Psoas muscle (tissue), 8 donors: Measurements from ENCODE around the gene OR4S2. TPM values are rescaled to one million over a fixed set of nuclear protein-coding genes. Genes with fewer than 3 reads are reported as not detected.

ENCODE experiments used
- ATAC-seq, 4 donors: fragments of 200-7000 bp; cut with Tn5 transposase; one replicate each; pipeline ENCODE4 v1.9.1; 2020; ENCODE audit warnings: moderate library complexity in 3 of 4, mild to moderate bottlenecking in 2 of 4
- DNase-seq, 2 donors: peaks; one replicate each; pipeline ENCODE4 v3.0.0-alpha.2; 2020
- H3K27ac ChIP-seq: fragments of 200-600 bp; one replicate; pipeline ENCODE4 v1.8.0; 2022
- H3K27me3 ChIP-seq, 3 donors: fragments of 200-600 bp in 1 of 3; one replicate each; pipeline versions ENCODE4 v1.6.1 to v1.8.0; 2013 to 2022; ENCODE audit warnings: low read length in 2 of 3, mild to moderate bottlenecking in 2 of 3, moderate library complexity in 1 of 3; ENCODE audit not compliant: insufficient read depth in 3 of 3
- H3K36me3 ChIP-seq, 2 donors: fragments of 200-600 bp in 1 of 2; one replicate each; pipeline versions ENCODE4 v1.6.1 to v1.8.0; 2013 to 2022; ENCODE audit warnings: low read depth in 1 of 2, mild to moderate bottlenecking in 1 of 2, moderate library complexity in 1 of 2; ENCODE audit not compliant: insufficient read depth in 1 of 2
- H3K4me1 ChIP-seq: fragments of 200-600 bp; one replicate; pipeline ENCODE4 v1.8.0; 2022
- H3K4me3 ChIP-seq: fragments of 200-600 bp; one replicate; pipeline ENCODE4 v1.8.0; 2022; ENCODE audit warnings: mild to moderate bottlenecking
- H3K9me3 ChIP-seq: fragments of 200-600 bp; one replicate; pipeline ENCODE4 v1.8.0; 2022
- CTCF ChIP-seq: fragments of 200-600 bp; IDR thresholded peaks from one replicate; pipeline ENCODE4 v1.8.0; 2022; ENCODE audit warnings: antibody characterized with exemption
- WGBS, 3 donors: extraction: QIAGEN DNeasy Blood & Tissue Kit; methylation state at CpG; one replicate each; pipeline versions ENCODE4 v1.1.6 to v1.1.7; 2013; 5-methylcytosine and 5-hydroxymethylcytosine counted together
- intact Hi-C, 2 donors: fragments of 100-400 bp; cut with DNase I; formaldehyde crosslinking; loops; one replicate each; pipeline versions ENCODE4 v1.11.0 to v1.14.2; 2022
- polyA plus RNA-seq, 3 donors: library from polyadenylated mRNA; stranded (reverse); fragments of 200-250 nt; gene quantifications; one replicate each; pipeline ENCODE4 v1.2.3, GENCODE V29; 2013
- total RNA-seq, 4 donors: library from RNA; stranded (reverse); fragmentation: NEBNext Ultra II Directional in 2 of 4; extraction: Animal tissue kit (Norgen Biotek cat#: 25700) in 2 of 4; gene quantifications; one replicate each; pipeline versions ENCODE4 v1.2.1 to v1.2.4, GENCODE V29; 2021 to 2023
- donor health status: healthy with polysubstance abuse.
- donor health status: DM: no; HTN: no; CAD: no; lungs with moderate emphysema.
- donor health status: Bipolar disorder and iron deficiency.
- donor health status: healthy.
- donor health status: DM: yes; HTN: yes; CAD: no.
- donor health status: DM: no; HTN: no; CAD: no.
- donor health status: DM: no; HTN: no; CAD: no.
- donor health status: DM: yes; HTN: yes; CAD: no.

The OR4S2 gene
- total and polyA plus RNA-seq, 7 donors: not detected

DNA sequence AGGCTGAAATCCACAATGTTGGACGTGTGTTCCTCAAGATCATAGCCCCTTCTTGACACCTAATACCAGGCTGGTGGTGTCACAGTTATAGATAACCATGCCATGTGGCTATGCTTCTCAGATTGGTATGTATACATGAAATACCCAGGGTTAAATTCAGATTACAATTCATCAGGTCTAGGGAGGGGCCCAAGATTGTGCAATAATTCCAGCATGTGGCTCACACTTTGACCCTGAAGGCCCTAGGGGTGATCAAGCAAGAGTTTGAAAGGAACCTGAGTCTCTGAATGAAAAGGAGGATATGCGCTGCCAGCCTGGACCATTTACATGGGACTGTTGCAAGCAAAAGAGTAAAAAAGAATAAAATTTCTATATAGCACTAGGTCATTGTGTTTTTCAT lies 21.2 kb downstream of the OR4S2 start:
- no peak for TF ChIP-seq CTCF
- Histone ChIP-seq H3K4me3 (no peak overlapping the region), H3K27ac (no peak overlapping the region), H3K4me1 (no peaks in the 10 kb centered on the region), H3K36me3 (no peaks in the 10 kb centered on the region), H3K9me3 (no peaks in the 10 kb centered on the region), H3K27me3 (no peaks in the 10 kb centered on the region)
- intact Hi-C loops: no loop called here
- DNase-seq: no peak
- ATAC-seq: no peak
- WGBS, 3 donors: 39 to 53% (median 50%) methylated on average over 2 of the region's 2 CpGs

DNA sequence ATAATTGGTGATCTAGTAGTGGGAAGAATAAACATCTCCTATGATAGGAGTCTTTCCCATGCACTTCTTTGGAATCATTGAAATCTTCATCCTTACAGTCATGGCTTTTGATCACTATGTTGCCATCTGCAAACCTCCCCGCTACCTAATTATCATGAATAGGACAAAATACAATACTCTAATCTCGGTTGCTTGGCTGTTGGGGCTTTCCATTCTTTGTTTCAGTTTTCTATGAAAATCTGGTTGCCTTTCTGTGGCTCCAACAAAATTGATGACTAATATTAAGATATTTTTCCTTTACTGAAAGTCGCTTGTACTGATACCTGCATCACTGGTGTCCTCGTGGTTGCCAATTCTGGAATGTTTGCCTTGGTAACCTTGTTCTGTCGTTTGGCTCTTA lies 25.7 kb downstream of the OR4S2 start:
- 50 to 59% (median 56%) methylated on average over 5 of the region's 5 CpGs for whole genome bisulfite sequencing, 3 donors

GRCh38 chr11:55697817-55698216 lies 49.7 kb downstream of the OR4S2 start:
- Histone ChIP-seq H3K9me3 (no peaks in the 10 kb centered on the region), H3K4me1 (no peaks in the 10 kb centered on the region), H3K27ac (no peak overlapping the region), H3K27me3 (no peaks in the 10 kb centered on the region), H3K4me3 (no peak overlapping the region), H3K36me3 (no peaks in the 10 kb centered on the region)
- intact Hi-C loops: no loop called here
- no peak for TF ChIP-seq CTCF
- WGBS, 3 donors: 66 to 84% (median 68%) methylated on average over 3 of the region's 3 CpGs
- ATAC-seq (no peak), DNase-seq (no peak)

More for the DNA sequence above, 25.7 kb downstream of the OR4S2 start:
- no peak for ATAC-seq
- Histone ChIP-seq H3K4me1 (no peaks in the 10 kb centered on the region), H3K27me3 (no peaks in the 10 kb centered on the region), H3K36me3 (no peaks in the 10 kb centered on the region), H3K4me3 (no peak overlapping the region), H3K9me3 (no peaks in the 10 kb centered on the region), H3K27ac (no peak overlapping the region)
- DNase-seq: no peak
- TF ChIP-seq CTCF: no peak
- intact Hi-C loops: no loop called here

- WGBS, 3 donors: 72 to 82% (median 73%) methylated on average over 4 of the region's 4 CpGs
- no peak for TF ChIP-seq CTCF
- no peak overlapping the region for H3K4me3 ChIP-seq
- H3K27me3 ChIP-seq: no peaks in the 10 kb centered on the region
- DNase-seq (no peak), ATAC-seq (no peak)
- peaks cover 4% of the 10 kb centered on the region for H3K9me3 ChIP-seq
- no peaks in the 10 kb centered on the region for H3K4me1 ChIP-seq
- intact Hi-C loops: no loop called here
- H3K36me3 ChIP-seq: no peaks in the 10 kb centered on the region
- no peak overlapping the region for H3K27ac ChIP-seq
Measured at GRCh38 chr11:55701429-55701828, 53.3 kb downstream of the OR4S2 start.

Other genes starting within 250 kb of the OR4S2 start
- gene OR4C15, start 93.9 kb upstream of the OR4S2 start, total RNA-seq: not detected
- gene OR4C15, start 93.9 kb upstream of the OR4S2 start, polyA plus RNA-seq: not detected
- gene OR4C16, start 76.2 kb upstream of the OR4S2 start, total RNA-seq: not detected
- gene OR4C16, start 76.2 kb upstream of the OR4S2 start, polyA plus RNA-seq: not detected
- gene OR4C11, start 40.7 kb upstream of the OR4S2 start, total RNA-seq: not detected
- not detected for gene OR4C11, start 40.7 kb upstream of the OR4S2 start, polyA plus RNA-seq
- not detected for gene OR4P4, start 13.2 kb upstream of the OR4S2 start, total RNA-seq
- not detected for gene OR4P4, start 13.2 kb upstream of the OR4S2 start, polyA plus RNA-seq
- gene OR4C6, start 13.9 kb downstream of the OR4S2 start, total RNA-seq: not detected
- gene OR4C6, start 13.9 kb downstream of the OR4S2 start, polyA plus RNA-seq: not detected
- not detected for gene OR5D13, start 125.1 kb downstream of the OR4S2 start, total RNA-seq
- gene OR5D13, start 125.1 kb downstream of the OR4S2 start, polyA plus RNA-seq: not detected
- not detected for gene OR5D14, start 147.2 kb downstream of the OR4S2 start, total RNA-seq
- not detected for gene OR5D14, start 147.2 kb downstream of the OR4S2 start, polyA plus RNA-seq
- not detected for gene OR5L1, start 163.0 kb downstream of the OR4S2 start, total RNA-seq
- not detected for gene OR5L1, start 163.0 kb downstream of the OR4S2 start, polyA plus RNA-seq
- not detected for gene OR5D18, start 171.3 kb downstream of the OR4S2 start, total RNA-seq
- gene OR5D18, start 171.3 kb downstream of the OR4S2 start, polyA plus RNA-seq: not detected
- not detected for gene OR5L2, start 178.9 kb downstream of the OR4S2 start, total RNA-seq
- gene OR5L2, start 178.9 kb downstream of the OR4S2 start, polyA plus RNA-seq: not detected
- not detected for gene OR5D16, start 190.4 kb downstream of the OR4S2 start, total RNA-seq
- gene OR5D16, start 190.4 kb downstream of the OR4S2 start, polyA plus RNA-seq: not detected
- not detected for gene TRIM51, start 235.0 kb downstream of the OR4S2 start, total RNA-seq
- gene TRIM51, start 235.0 kb downstream of the OR4S2 start, polyA plus RNA-seq: not detected